Mucosa of descending colon (tissue), 3 donors: ENCODE results near the gene OMP. TPM values are rescaled to one million over a fixed set of nuclear protein-coding genes. Genes with fewer than 3 reads are reported as not detected.

Experiments
- ATAC-seq: fragments of 200-7000 bp; cut with Tn5 transposase; one replicate; pipeline ENCODE4 v1.9.1; 2020; ENCODE audit warnings: mild to moderate bottlenecking, moderate library complexity
- DNase-seq, 3 donors: peaks; one replicate each; pipeline ENCODE4 v3.0.0-alpha.2; 2020
- H3K36me3 ChIP-seq: fragments of 200-600 bp; one replicate; pipeline ENCODE4 v1.8.0; 2021; ENCODE audit warnings: low read depth, mild to moderate bottlenecking
- H3K4me1 ChIP-seq: fragments of 200-600 bp; one replicate; pipeline ENCODE4 v1.8.0; 2021; ENCODE audit warnings: low read depth, mild to moderate bottlenecking
- H3K4me3 ChIP-seq: fragments of 200-600 bp; one replicate; pipeline ENCODE4 v1.8.0; 2021; ENCODE audit warnings: mild to moderate bottlenecking
- H3K9me3 ChIP-seq: fragments of 200-600 bp; one replicate; pipeline ENCODE4 v1.8.0; 2021; ENCODE audit warnings: mild to moderate bottlenecking
- intact Hi-C, 2 donors: fragments of 100-400 bp; cut with DNase I in 1 of 2; cut with micrococcal nuclease in 1 of 2; formaldehyde crosslinking; loops; one replicate each; pipeline versions ENCODE4 v1.11.0 to v1.11.1; 2022; cut with DNase I, micrococcal nuclease
- total RNA-seq, 3 donors: library from RNA; stranded (reverse); fragmentation: NEBNext Ultra II Directional in 2 of 3; extraction: Animal tissue kit (Norgen Biotek cat#: 25700) in 2 of 3; gene quantifications; one replicate each; pipeline versions ENCODE4 v1.2.1 to v1.2.4, GENCODE V29; 2021 to 2023
- TF ChIP-seq, protein P1 (sequence below): fragments of 200-600 bp; IDR thresholded peaks from one replicate; pipeline ENCODE4 v1.8.0; 2022; ENCODE audit warnings: antibody characterized with exemption, mild to moderate bottlenecking
- donor health status: DM: no; HTN: no; CAD: no; lungs with moderate emphysema.
- donor health status: DM: no; HTN: no; CAD: no.
- donor health status: DM: no; HTN: yes; CAD: no.

OMP gene
- total RNA-seq, 3 donors from 2014 or later, result 10.3 to 21.1 (median 11.3) TPM

GRCh38 chr11:77111277-77111676 lies 8.6 kb downstream of the OMP start:
- H3K36me3 ChIP-seq, result no peaks in the 10 kb centered on the region
- H3K4me1 ChIP-seq, result peaks cover 27% of the 10 kb centered on the region
- TF ChIP-seq, protein P1, sequence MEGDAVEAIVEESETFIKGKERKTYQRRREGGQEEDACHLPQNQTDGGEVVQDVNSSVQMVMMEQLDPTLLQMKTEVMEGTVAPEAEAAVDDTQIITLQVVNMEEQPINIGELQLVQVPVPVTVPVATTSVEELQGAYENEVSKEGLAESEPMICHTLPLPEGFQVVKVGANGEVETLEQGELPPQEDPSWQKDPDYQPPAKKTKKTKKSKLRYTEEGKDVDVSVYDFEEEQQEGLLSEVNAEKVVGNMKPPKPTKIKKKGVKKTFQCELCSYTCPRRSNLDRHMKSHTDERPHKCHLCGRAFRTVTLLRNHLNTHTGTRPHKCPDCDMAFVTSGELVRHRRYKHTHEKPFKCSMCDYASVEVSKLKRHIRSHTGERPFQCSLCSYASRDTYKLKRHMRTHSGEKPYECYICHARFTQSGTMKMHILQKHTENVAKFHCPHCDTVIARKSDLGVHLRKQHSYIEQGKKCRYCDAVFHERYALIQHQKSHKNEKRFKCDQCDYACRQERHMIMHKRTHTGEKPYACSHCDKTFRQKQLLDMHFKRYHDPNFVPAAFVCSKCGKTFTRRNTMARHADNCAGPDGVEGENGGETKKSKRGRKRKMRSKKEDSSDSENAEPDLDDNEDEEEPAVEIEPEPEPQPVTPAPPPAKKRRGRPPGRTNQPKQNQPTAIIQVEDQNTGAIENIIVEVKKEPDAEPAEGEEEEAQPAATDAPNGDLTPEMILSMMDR, result no peak
- H3K9me3 ChIP-seq, result no peaks in the 10 kb centered on the region
- ATAC-seq (peak; percentile 48), DNase-seq (no peak)
- intact Hi-C loops, result no loop called here
- H3K4me3 ChIP-seq, result no peak overlapping the region

GRCh38 chr11:77111946-77112345 lies 9.3 kb downstream of the OMP start:
- no peaks in the 10 kb centered on the region for H3K36me3 ChIP-seq
- H3K4me1 ChIP-seq, result peaks cover 22% of the 10 kb centered on the region
- H3K9me3 ChIP-seq, result no peaks in the 10 kb centered on the region
- intact Hi-C loops, result no loop called here
- ATAC-seq (no peak), DNase-seq (peak in 1 of 3 donors; percentile 27)
- H3K4me3 ChIP-seq, result no peak overlapping the region
- TF ChIP-seq, protein P1, result no peak

GRCh38 chr11:77112641-77113381 lies 10.2 kb downstream of the OMP start:
- intact Hi-C loops, result no loop called here
- H3K9me3 ChIP-seq, result no peaks in the 10 kb centered on the region
- H3K4me1 ChIP-seq, result peaks cover 14% of the 10 kb centered on the region
- no peak for ATAC-seq
- H3K36me3 ChIP-seq, result no peaks in the 10 kb centered on the region
- TF ChIP-seq, protein P1, result no peak
- H3K4me3 ChIP-seq, result no peak overlapping the region
- peak in 1 of 3 donors; percentile 45 for DNase-seq

DNA sequence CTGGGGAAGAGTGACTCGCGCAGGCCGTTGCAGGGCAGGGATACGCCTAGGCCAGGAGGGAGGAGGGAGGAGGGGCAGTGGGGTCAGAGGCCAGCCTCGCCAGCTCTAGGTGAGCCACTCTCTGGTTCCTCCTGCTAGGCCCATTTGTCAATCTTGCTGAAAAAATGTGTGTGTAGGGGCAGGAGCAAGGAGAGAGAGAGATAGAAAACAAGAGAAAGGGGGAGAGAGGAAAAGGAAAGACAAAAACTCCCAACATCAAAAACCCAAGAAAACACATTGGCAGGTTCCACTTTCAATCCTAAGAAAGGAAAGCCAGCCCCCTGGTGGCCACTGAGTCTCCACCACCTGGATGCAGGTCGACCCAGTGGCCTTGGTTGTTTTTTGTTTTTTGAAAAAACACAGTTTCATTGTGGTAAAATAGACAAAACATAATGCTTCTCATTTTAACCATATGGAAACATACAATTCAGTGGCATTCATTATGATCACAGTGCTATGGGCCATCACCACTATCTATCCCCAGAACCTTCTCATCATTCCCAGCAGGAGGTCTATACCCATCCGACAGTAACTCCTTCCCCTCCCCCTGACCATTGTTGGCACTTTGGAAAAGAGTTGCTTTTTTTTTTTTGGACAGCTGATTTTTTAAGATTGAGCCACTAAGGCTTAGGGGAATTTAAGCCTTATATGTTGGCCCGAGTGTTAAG lies 10.9 kb downstream of the OMP start:
- Histone ChIP-seq H3K36me3 (peaks cover 4% of the 10 kb centered on the region), H3K9me3 (no peaks in the 10 kb centered on the region), H3K4me1 (peaks cover 6% of the 10 kb centered on the region), H3K4me3 (no peak overlapping the region)
- ATAC-seq, result peak; percentile 26
- TF ChIP-seq, protein P1, result no peak
- intact Hi-C loops, result no loop called here
- peak in 2 of 3 donors; percentile 10 to 70 for DNase-seq

GRCh38 chr11:77114089-77114463 lies 11.4 kb downstream of the OMP start:
- no peak for ATAC-seq
- Histone ChIP-seq H3K4me1 (peaks cover 5% of the 10 kb centered on the region), H3K9me3 (no peaks in the 10 kb centered on the region), H3K36me3 (peaks cover 9% of the 10 kb centered on the region), H3K4me3 (no peak overlapping the region)
- TF ChIP-seq, protein P1, result no peak
- intact Hi-C loops, result no loop called here
- DNase-seq, result peak in 1 of 3 donors; percentile 43
